ENCODE data around the gene DHRS12.

DHRS12 gene

DNA sequence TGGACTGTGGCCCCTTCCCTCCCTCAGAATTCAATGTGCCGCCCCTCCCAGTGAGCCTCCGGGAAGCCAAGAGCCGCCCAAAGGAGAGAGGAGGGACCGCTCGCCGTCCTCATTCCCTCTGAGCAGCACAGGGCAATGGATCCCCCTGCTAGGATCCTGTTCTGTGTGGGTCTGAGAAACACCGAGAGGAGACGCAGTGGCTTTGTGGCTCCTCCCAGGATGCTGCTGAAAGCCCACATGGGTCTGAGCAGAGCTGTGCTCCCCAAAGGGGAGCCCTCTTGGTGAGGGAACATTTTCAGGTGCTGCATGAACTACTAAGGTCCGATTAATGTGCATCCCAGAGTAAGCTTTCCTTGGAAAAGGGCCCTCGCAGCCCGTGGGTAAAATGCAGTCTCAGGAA is 30.4 kb downstream of the DHRS12 start:
- ATAC-seq (ENCODE audit: insufficient read depth, low read depth) (no peak; the same call in 2 of the 3 replicates), DNase-seq (no peak)
- Histone ChIP-seq H3K4me2 (ENCODE audit: insufficient read depth, low read length) (no peak overlapping the region), H3K4me3 (ENCODE audit: low read depth in 1 of 2, low read length in 2 of 2) (no peak overlapping the region), H3K27me3 (ENCODE audit: insufficient read depth, low read length, poor library complexity) (no peaks in the 10 kb centered on the region), H2AFZ (ENCODE audit: low read depth, low read length) (no peak overlapping the region), H3K9ac (ENCODE audit: low read depth, low read length) (no peak overlapping the region), H3K79me2 (ENCODE audit: insufficient read depth, low read length) (no peaks in the 10 kb centered on the region), H3K27ac (ENCODE audit: low read length) (no peak overlapping the region), H3K9me3 (ENCODE audit: insufficient read depth, low read length, severe bottlenecking) (no peaks in the 10 kb centered on the region), H4K20me1 (ENCODE audit: insufficient read depth, low read length) (no peaks in the 10 kb centered on the region), H3K36me3 (ENCODE audit: insufficient read depth, low read length) (no peaks in the 10 kb centered on the region), H3K4me1 (ENCODE audit: insufficient read depth, low read length) (no peaks in the 10 kb centered on the region)
- TF ChIP-seq, protein P1, sequence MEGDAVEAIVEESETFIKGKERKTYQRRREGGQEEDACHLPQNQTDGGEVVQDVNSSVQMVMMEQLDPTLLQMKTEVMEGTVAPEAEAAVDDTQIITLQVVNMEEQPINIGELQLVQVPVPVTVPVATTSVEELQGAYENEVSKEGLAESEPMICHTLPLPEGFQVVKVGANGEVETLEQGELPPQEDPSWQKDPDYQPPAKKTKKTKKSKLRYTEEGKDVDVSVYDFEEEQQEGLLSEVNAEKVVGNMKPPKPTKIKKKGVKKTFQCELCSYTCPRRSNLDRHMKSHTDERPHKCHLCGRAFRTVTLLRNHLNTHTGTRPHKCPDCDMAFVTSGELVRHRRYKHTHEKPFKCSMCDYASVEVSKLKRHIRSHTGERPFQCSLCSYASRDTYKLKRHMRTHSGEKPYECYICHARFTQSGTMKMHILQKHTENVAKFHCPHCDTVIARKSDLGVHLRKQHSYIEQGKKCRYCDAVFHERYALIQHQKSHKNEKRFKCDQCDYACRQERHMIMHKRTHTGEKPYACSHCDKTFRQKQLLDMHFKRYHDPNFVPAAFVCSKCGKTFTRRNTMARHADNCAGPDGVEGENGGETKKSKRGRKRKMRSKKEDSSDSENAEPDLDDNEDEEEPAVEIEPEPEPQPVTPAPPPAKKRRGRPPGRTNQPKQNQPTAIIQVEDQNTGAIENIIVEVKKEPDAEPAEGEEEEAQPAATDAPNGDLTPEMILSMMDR (IDR thresholded peaks at IDR 0.05; ENCODE audit: borderline replicate concordance, extremely low read depth, low read length, poor library complexity, severe bottlenecking) = no peak
- no peak for TF ChIP-seq EZH2 (IDR thresholded peaks at IDR 0.05; ENCODE audit: borderline replicate concordance, low read depth, low read length, severe bottlenecking)

DNA sequence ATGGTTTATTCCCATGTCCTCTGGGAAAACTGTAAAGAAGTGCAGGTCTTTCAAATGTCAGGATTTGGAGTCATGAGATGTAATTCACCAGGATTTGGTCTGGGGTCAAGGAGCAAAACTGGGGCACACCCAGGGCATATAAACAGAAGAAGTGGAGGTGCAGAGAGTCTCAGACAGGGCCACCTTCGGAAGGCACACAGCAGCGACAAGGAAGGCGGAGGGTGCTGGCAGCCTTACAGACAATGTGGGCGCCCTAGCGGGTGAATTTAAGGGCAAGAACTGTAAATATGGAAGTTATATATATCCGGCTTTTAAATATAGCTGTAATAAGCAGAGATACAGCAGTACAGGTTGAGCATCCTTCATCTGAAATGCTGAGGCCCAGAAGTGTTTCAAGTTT is 31.2 kb downstream of the DHRS12 start:
- no peaks in the 10 kb centered on the region for H3K4me1 ChIP-seq (ENCODE audit: insufficient read depth, low read length)
- H3K4me2 ChIP-seq (ENCODE audit: insufficient read depth, low read length) = no peak overlapping the region
- no peak overlapping the region for H3K9ac ChIP-seq (ENCODE audit: low read depth, low read length)
- no peak overlapping the region for H2AFZ ChIP-seq (ENCODE audit: low read depth, low read length)
- DNase-seq (no peak), ATAC-seq (ENCODE audit: insufficient read depth, low read depth) (no peak)
- H3K4me3 ChIP-seq (ENCODE audit: low read depth in 1 of 2, low read length in 2 of 2) = no peak overlapping the region
- H4K20me1 ChIP-seq (ENCODE audit: insufficient read depth, low read length) = no peaks in the 10 kb centered on the region
- no peaks in the 10 kb centered on the region for H3K36me3 ChIP-seq (ENCODE audit: insufficient read depth, low read length)
- TF ChIP-seq, protein P1 (IDR thresholded peaks at IDR 0.05; ENCODE audit: borderline replicate concordance, extremely low read depth, low read length, poor library complexity, severe bottlenecking) = no peak
- TF ChIP-seq EZH2 (IDR thresholded peaks at IDR 0.05; ENCODE audit: borderline replicate concordance, low read depth, low read length, severe bottlenecking) = no peak
- no peaks in the 10 kb centered on the region for H3K27me3 ChIP-seq (ENCODE audit: insufficient read depth, low read length, poor library complexity)
- no peak overlapping the region for H3K27ac ChIP-seq (ENCODE audit: low read length)
- no peaks in the 10 kb centered on the region for H3K79me2 ChIP-seq (ENCODE audit: insufficient read depth, low read length)
- H3K9me3 ChIP-seq (ENCODE audit: insufficient read depth, low read length, severe bottlenecking) = no peaks in the 10 kb centered on the region

DNA sequence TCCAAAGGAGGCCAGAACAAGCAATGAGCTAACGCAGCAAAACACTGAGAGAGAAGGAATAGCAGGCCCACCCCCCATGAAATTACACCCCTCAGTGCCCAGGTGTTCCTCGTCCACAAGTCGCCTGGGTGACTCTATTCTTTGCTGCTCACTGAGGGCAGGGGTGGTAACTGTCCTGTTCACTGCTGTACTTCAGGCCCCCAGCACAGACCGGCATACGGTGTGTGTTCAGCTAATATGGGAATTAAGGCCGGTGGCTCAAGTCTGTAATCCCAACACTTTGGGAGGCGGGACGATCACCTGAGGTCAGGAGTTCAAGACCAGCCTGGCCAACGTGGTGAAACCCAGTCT is 31.9 kb downstream of the DHRS12 start:
- H3K9me3 ChIP-seq (ENCODE audit: insufficient read depth, low read length, severe bottlenecking) = no peaks in the 10 kb centered on the region
- DNase-seq (no peak), ATAC-seq (ENCODE audit: insufficient read depth, low read depth) (no peak)
- H3K27me3 ChIP-seq (ENCODE audit: insufficient read depth, low read length, poor library complexity) = no peaks in the 10 kb centered on the region
- no peak overlapping the region for H3K27ac ChIP-seq (ENCODE audit: low read length)
- no peak overlapping the region for H3K9ac ChIP-seq (ENCODE audit: low read depth, low read length)
- H3K36me3 ChIP-seq (ENCODE audit: insufficient read depth, low read length) = no peaks in the 10 kb centered on the region
- no peak overlapping the region for H2AFZ ChIP-seq (ENCODE audit: low read depth, low read length)
- H3K79me2 ChIP-seq (ENCODE audit: insufficient read depth, low read length) = no peaks in the 10 kb centered on the region
- no peaks in the 10 kb centered on the region for H4K20me1 ChIP-seq (ENCODE audit: insufficient read depth, low read length)
- no peak overlapping the region for H3K4me2 ChIP-seq (ENCODE audit: insufficient read depth, low read length)
- H3K4me1 ChIP-seq (ENCODE audit: insufficient read depth, low read length) = no peaks in the 10 kb centered on the region
- TF ChIP-seq, protein P1 (IDR thresholded peaks at IDR 0.05; ENCODE audit: borderline replicate concordance, extremely low read depth, low read length, poor library complexity, severe bottlenecking) = no peak
- TF ChIP-seq EZH2 (IDR thresholded peaks at IDR 0.05; ENCODE audit: borderline replicate concordance, low read depth, low read length, severe bottlenecking) = no peak
- H3K4me3 ChIP-seq (ENCODE audit: low read depth in 1 of 2, low read length in 2 of 2) = no peak overlapping the region

All from DND-41 (cell line).